Measurements from ENCODE around the gene GSG1.

GRCh38 chr12:13087766-13088165, 15.7 kb downstream of the GSG1 start:
- no peak for TF ChIP-seq POLR2A (IDR thresholded peaks at IDR 0.05)
- no peak for TF ChIP-seq CTCF (IDR thresholded peaks at IDR 0.05)

All from lower leg skin (tissue), 3 donors.